8988T (cell line): ENCODE data around the gene EPN3.

ENCODE experiments used
- DNase-seq: peaks from one replicate; pipeline ENCODE4 v3.0.0; 2011

EPN3 gene

GRCh38 chr17:50572541-50572940 lies 40.0 kb downstream of the EPN3 start:
- DNase-seq = no peak

GRCh38 chr17:50573866-50574611 lies 41.5 kb downstream of the EPN3 start:
- DNase-seq = no peak

GRCh38 chr17:50575581-50576210 lies 43.2 kb downstream of the EPN3 start:
- no peak for DNase-seq

- no peak for DNase-seq
These were observed 44.3 kb downstream of the EPN3 start for GRCh38 chr17:50576864-50577263.

- DNase-seq = no peak
These were observed 45.0 kb downstream of the EPN3 start for GRCh38 chr17:50577451-50577954.

GRCh38 chr17:50578173-50578572 lies 45.6 kb downstream of the EPN3 start:
- no peak for DNase-seq

GRCh38 chr17:50579399-50579798 lies 46.9 kb downstream of the EPN3 start:
- DNase-seq = no peak

GRCh38 chr17:50580646-50581045 lies 48.1 kb downstream of the EPN3 start:
- DNase-seq = no peak

- no peak for DNase-seq
These were observed 48.8 kb downstream of the EPN3 start for GRCh38 chr17:50581316-50581715.

- DNase-seq = no peak
These were observed 50.2 kb downstream of the EPN3 start for GRCh38 chr17:50582741-50583140.

GRCh38 chr17:50583641-50584040 lies 51.1 kb downstream of the EPN3 start:
- DNase-seq = no peak

GRCh38 chr17:50584116-50584515 lies 51.6 kb downstream of the EPN3 start:
- DNase-seq = no peak

GRCh38 chr17:50584749-50585148 lies 52.2 kb downstream of the EPN3 start:
- no peak for DNase-seq

- no peak for DNase-seq
These were observed 52.8 kb downstream of the EPN3 start for GRCh38 chr17:50585346-50585745.

- DNase-seq = no peak
These were observed 53.4 kb downstream of the EPN3 start for GRCh38 chr17:50585891-50586290.

GRCh38 chr17:50586421-50587247 lies 54.1 kb downstream of the EPN3 start:
- no peak for DNase-seq

- DNase-seq = no peak
These were observed 55.0 kb downstream of the EPN3 start for GRCh38 chr17:50587571-50587970.

- DNase-seq = no peak
These were observed 56.0 kb downstream of the EPN3 start for GRCh38 chr17:50588391-50589049.

GRCh38 chr17:50589095-50589705 lies 56.7 kb downstream of the EPN3 start:
- DNase-seq = no peak

GRCh38 chr17:50590946-50591737 lies 58.6 kb downstream of the EPN3 start:
- no peak for DNase-seq

GRCh38 chr17:50593321-50593720 lies 60.8 kb downstream of the EPN3 start:
- DNase-seq = no peak
